GM12878 (cell line): ENCODE measurements around the gene YES1. TPM values are rescaled to one million over a fixed set of nuclear protein-coding genes. Genes with fewer than 3 reads are reported as not detected.

Experiments
- CBX5 ChIP-seq: sonication (generic); IDR thresholded peaks from 2 replicates; pipeline ENCODE4 v1.6.1; 2016; ENCODE audit warnings: low read depth, moderate library complexity, mild to moderate bottlenecking, inconsistent platforms
- CHD4 ChIP-seq: fragments of 200-600 bp; sonication (generic); IDR thresholded peaks from 2 replicates; pipeline ENCODE4 v1.6.1; 2016; ENCODE audit warnings: mild to moderate bottlenecking
- E2F8 ChIP-seq: fragments of 450-650 bp; IDR thresholded peaks from 2 replicates; pipeline ENCODE4 v1.6.1; 2018; ENCODE audit warnings: mild to moderate bottlenecking, low read depth, moderate library complexity; ENCODE audit not compliant: partially characterized antibody
- HDAC6 ChIP-seq: fragments of 200-600 bp; sonication (generic); IDR thresholded peaks from one replicate; pipeline ENCODE4 v1.8.0; 2017; ENCODE audit warnings: antibody characterized with exemption; ENCODE audit not compliant: unreplicated experiment
- HSF1 ChIP-seq: fragments of 150-350 bp; IDR thresholded peaks from 2 replicates; pipeline ENCODE4 v1.6.1; 2014; ENCODE audit warnings: mild to moderate bottlenecking, low read depth, low read length
- IRF3 ChIP-seq: fragments of 450-650 bp; IDR thresholded peaks from 2 replicates; pipeline ENCODE4 v1.6.1; 2014; ENCODE audit warnings: mild to moderate bottlenecking
- RAD21 ChIP-seq: IDR thresholded peaks from 2 replicates; pipeline ENCODE4 v1.6.1; 2011; ENCODE audit warnings: mild to moderate bottlenecking, low read depth, low read length, moderate library complexity; ENCODE audit not compliant: insufficient read depth
- polyA plus RNA-seq, 11 experiments: library from polyadenylated mRNA; depleted of rRNA in 4 of 11; unstranded in 6 of 11; stranded (reverse) in 5 of 11; fragments of >200 nt; fragmentation: Nextera tagmentation in 4 of 11; fragmentation: Illumina TruSeq in 1 of 11; extraction: Ambion mirVana in 4 of 11; extraction: Trizol in 1 of 11; gene quantifications; 1 replicate in 1 of 11; 2 replicates in 10 of 11; pipeline versions ENCODE4 v1.2.1 to v1.2.3, GENCODE V29; 2011 to 2016; ENCODE audit warnings: inconsistent platforms in 2 of 11, missing spikeins in 2 of 11, low read depth in 1 of 11
- total RNA-seq, 4 experiments: library from RNA; depleted of rRNA in 3 of 4; stranded (reverse); fragments of >200 nt in 3 of 4; fragmentation: Illumina TruSeq in 1 of 4; extraction: Trizol in 1 of 4; gene quantifications; 2 replicates each; pipeline versions ENCODE4 v1.2.1 to v1.2.3, GENCODE V29; 2013 to 2021

Gene YES1
- total and polyA plus RNA-seq, 10 of the 15 experiments (the other 5 are each of a cell fraction or from before 2014, with no cell fraction given), result 2.3 to 7.9 (median 5.8) TPM

GRCh38 chr18:711310-711656 is 100.8 kb downstream of the YES1 start (continued):
- TF ChIP-seq CHD4 (no peak), IRF3 (no peak), CBX5 (no peak), E2F8 (no peak), HDAC6 (no peak), HSF1 (no peak), RAD21 (no peak)
